Parathyroid adenoma (tissue), 2 donors: ENCODE measurements around the gene RBM12.

Experiments used
- H2AFZ ChIP-seq: fragments of 300-600 bp; sonication (generic); one replicate; pipeline ENCODE4 v1.7.0; 2017; ENCODE audit warnings: antibody characterized with exemption, mild to moderate bottlenecking
- H3K27ac ChIP-seq: fragments of 300-600 bp; sonication (generic); one replicate; pipeline ENCODE4 v1.7.0; 2017
- H3K27me3 ChIP-seq: fragments of 300-600 bp; sonication (generic); one replicate; pipeline ENCODE4 v1.7.0; 2017; ENCODE audit warnings: low read length; ENCODE audit not compliant: control insufficient read depth, insufficient read depth
- H3K36me3 ChIP-seq: fragments of 300-600 bp; sonication (generic); one replicate; pipeline ENCODE4 v1.7.0; 2017; ENCODE audit warnings: low read length; ENCODE audit not compliant: control insufficient read depth, insufficient read depth
- H3K4me1 ChIP-seq: fragments of 300-600 bp; sonication (generic); one replicate; pipeline ENCODE4 v1.7.0; 2017; ENCODE audit warnings: control low read depth
- H3K4me2 ChIP-seq: fragments of 300-600 bp; sonication (generic); one replicate; pipeline ENCODE4 v1.7.0; 2017; ENCODE audit warnings: low read length
- H3K4me3 ChIP-seq: fragments of 300-600 bp; sonication (generic); one replicate; pipeline ENCODE4 v1.7.0; 2017; ENCODE audit warnings: low read depth, low read length
- H3K79me2 ChIP-seq: fragments of 300-600 bp; sonication (generic); one replicate; pipeline ENCODE4 v1.7.0; 2017; ENCODE audit warnings: control low read depth
- H3K9ac ChIP-seq: fragments of 300-600 bp; sonication (generic); one replicate; pipeline ENCODE4 v1.7.0; 2017; ENCODE audit warnings: mild to moderate bottlenecking
- H3K9me3 ChIP-seq: fragments of 300-600 bp; sonication (generic); one replicate; pipeline ENCODE4 v1.7.0; 2017; ENCODE audit warnings: low read length; ENCODE audit not compliant: control insufficient read depth
- CTCF ChIP-seq: fragments of 300-600 bp; sonication (generic); IDR thresholded peaks from one replicate; pipeline ENCODE4 v1.7.0; 2017; ENCODE audit warnings: antibody characterized with exemption, mild to moderate bottlenecking
- donor health status: primary hyperparathyroidism.

Gene RBM12

DNA sequence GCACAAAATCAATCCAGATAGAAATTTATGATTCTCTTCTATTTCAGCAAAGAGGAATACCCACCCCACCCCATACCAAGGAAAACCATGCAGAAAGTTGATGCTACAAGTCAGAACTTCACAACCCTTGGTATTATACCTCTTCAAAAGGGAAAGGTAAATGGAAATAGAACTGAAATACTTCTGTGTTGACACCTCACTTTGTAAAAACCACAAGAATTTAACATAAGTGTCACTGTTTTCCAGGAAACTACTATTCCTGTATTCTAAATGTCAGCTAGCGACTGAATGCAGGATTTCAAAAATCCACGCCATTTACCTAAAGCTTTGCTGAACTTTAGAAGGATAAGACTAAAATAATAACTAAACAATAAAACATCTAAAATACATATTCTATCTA lies 3.6 kb downstream of the RBM12 start:
- Histone ChIP-seq H3K79me2 (peaks cover 71% of the 10 kb centered on the region), H3K9me3 (no peaks in the 10 kb centered on the region), H3K9ac (no peak overlapping the region), H3K27me3 (no peaks in the 10 kb centered on the region), H3K4me3 (no peak overlapping the region), H2AFZ (no peak overlapping the region), H3K4me2 (no peak overlapping the region), H3K4me1 (peaks cover 18% of the 10 kb centered on the region), H3K27ac (no peak overlapping the region), H3K36me3 (no peaks in the 10 kb centered on the region)
- no peak for TF ChIP-seq CTCF

GRCh38 chr20:35660122-35660937 lies 4.4 kb downstream of the RBM12 start:
- Histone ChIP-seq H3K27me3 (no peaks in the 10 kb centered on the region), H3K4me2 (no peak overlapping the region), H3K9me3 (no peaks in the 10 kb centered on the region), H2AFZ (no peak overlapping the region), H3K4me1 (peaks cover 18% of the 10 kb centered on the region), H3K79me2 (peaks cover 71% of the 10 kb centered on the region), H3K27ac (no peak overlapping the region), H3K36me3 (no peaks in the 10 kb centered on the region), H3K4me3 (no peak overlapping the region), H3K9ac (no peak overlapping the region)
- TF ChIP-seq CTCF: no peak

DNA sequence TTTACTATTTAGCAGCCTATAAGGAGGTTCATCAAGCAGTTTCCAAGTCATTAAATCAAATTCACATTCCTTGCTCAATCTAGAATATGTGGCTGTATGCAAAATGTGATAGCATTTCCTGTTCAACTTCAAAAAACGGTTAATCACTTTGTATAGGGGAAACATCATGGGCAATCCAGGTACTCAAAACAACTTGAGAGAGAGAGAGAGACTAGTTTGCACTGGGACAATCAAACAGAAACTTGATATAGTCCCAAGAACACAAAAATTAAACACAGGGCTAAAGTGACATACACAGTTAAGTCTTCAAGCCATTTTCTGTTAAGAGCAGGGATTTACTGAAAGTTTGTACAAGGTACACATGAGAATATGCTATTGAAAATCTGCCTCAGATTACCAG lies 7.4 kb downstream of the RBM12 start:
- no peak overlapping the region for H3K9ac ChIP-seq
- H3K27me3 ChIP-seq: no peaks in the 10 kb centered on the region
- H3K4me2 ChIP-seq: no peak overlapping the region
- no peak for TF ChIP-seq CTCF
- no peaks in the 10 kb centered on the region for H3K9me3 ChIP-seq
- no peak overlapping the region for H3K27ac ChIP-seq
- H3K36me3 ChIP-seq: no peaks in the 10 kb centered on the region
- peaks cover 9% of the 10 kb centered on the region for H3K4me1 ChIP-seq
- peaks cover 73% of the 10 kb centered on the region for H3K79me2 ChIP-seq
- no peak overlapping the region for H3K4me3 ChIP-seq
- no peak overlapping the region for H2AFZ ChIP-seq

GRCh38 chr20:35654415-35654814 lies 10.3 kb downstream of the RBM12 start:
- Histone ChIP-seq H2AFZ (no peak overlapping the region), H3K79me2 (peaks cover 48% of the 10 kb centered on the region), H3K36me3 (no peaks in the 10 kb centered on the region), H3K4me1 (peaks cover 2% of the 10 kb centered on the region), H3K27ac (no peak overlapping the region), H3K9ac (no peak overlapping the region), H3K27me3 (no peaks in the 10 kb centered on the region), H3K4me2 (no peak overlapping the region), H3K9me3 (no peaks in the 10 kb centered on the region), H3K4me3 (no peak overlapping the region)
- TF ChIP-seq CTCF: no peak

- H3K36me3 ChIP-seq: no peaks in the 10 kb centered on the region
- no peak overlapping the region for H3K4me2 ChIP-seq
- H3K9ac ChIP-seq: no peak overlapping the region
- peaks cover 44% of the 10 kb centered on the region for H3K79me2 ChIP-seq
- H3K27ac ChIP-seq: no peak overlapping the region
- H2AFZ ChIP-seq: no peak overlapping the region
- TF ChIP-seq CTCF: no peak
- H3K4me1 ChIP-seq: peaks cover 2% of the 10 kb centered on the region
- no peaks in the 10 kb centered on the region for H3K27me3 ChIP-seq
- H3K4me3 ChIP-seq: no peak overlapping the region
- no peaks in the 10 kb centered on the region for H3K9me3 ChIP-seq
Observed at GRCh38 chr20:35653893-35654292, 10.8 kb downstream of the RBM12 start.
